DMS79 (cell line): ENCODE results near the gene PCDH8.
A peak's percentile ranks its signal among the peaks of the same experiment; 100 is the strongest.

Source experiments
- DNase-seq: peaks from one replicate; lab custom pipeline; 2025; lab: John Stamatoyannopoulos, UW

PCDH8 gene

GRCh38 chr13:52811841-52812240, 36.6 kb downstream of the PCDH8 start:
- no peak for DNase-seq

- no peak for DNase-seq
These were observed 37.9 kb downstream of the PCDH8 start for GRCh38 chr13:52810526-52810925.

- no peak for DNase-seq
These were observed 38.4 kb downstream of the PCDH8 start for GRCh38 chr13:52810011-52810410.

- peak; percentile 80 for DNase-seq
These were observed 39.1 kb downstream of the PCDH8 start for GRCh38 chr13:52809310-52809769.

- DNase-seq, result no peak
These were observed 39.6 kb downstream of the PCDH8 start for GRCh38 chr13:52808842-52809219.

- no peak for DNase-seq
These were observed 42.4 kb downstream of the PCDH8 start for GRCh38 chr13:52806029-52806428.

- DNase-seq, result no peak
These were observed 44.2 kb downstream of the PCDH8 start for GRCh38 chr13:52804202-52804641.

GRCh38 chr13:52800856-52801255, 47.6 kb downstream of the PCDH8 start:
- no peak for DNase-seq

- no peak for DNase-seq
These were observed 49.5 kb downstream of the PCDH8 start for GRCh38 chr13:52798770-52799430.

GRCh38 chr13:52797176-52797575, 51.3 kb downstream of the PCDH8 start:
- DNase-seq, result no peak

GRCh38 chr13:52794589-52794988, 53.9 kb downstream of the PCDH8 start:
- DNase-seq, result no peak

GRCh38 chr13:52793515-52794061, 54.9 kb downstream of the PCDH8 start:
- no peak for DNase-seq
